ENCODE measurements around the gene IDH2. TPM values are rescaled to one million over a fixed set of nuclear protein-coding genes. Genes with fewer than 3 reads are reported as not detected.
"Not testable (repeated sequence)": the region's sequence is repeated elsewhere in the genome, so short reads cannot be mapped to it uniquely, and the experiment has no call there.

The IDH2 gene
- total RNA-seq, 1 donor from 2014 or later, result 56.1 TPM

DNA sequence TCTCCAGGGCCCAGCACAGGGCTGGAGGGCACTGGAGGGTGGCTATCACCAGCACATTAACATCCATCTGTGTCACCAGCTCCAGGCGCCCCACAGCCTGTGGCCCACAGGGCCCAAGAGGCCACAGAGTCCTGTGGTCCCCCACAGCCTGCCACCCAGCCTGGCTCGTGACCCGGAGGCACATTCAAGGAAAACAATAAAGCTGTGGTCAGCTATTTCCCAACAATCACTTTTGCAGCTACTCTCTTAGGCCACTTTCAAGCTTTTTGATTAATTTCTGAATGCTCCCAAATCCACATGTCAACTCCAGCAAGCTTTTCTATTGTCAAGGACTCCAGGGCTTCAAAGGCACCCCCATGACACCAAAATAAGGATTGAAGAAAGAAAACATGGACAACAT is 16.7 kb downstream of the IDH2 start:
- no peak for DNase-seq (ENCODE audit: low spot score)

DNA sequence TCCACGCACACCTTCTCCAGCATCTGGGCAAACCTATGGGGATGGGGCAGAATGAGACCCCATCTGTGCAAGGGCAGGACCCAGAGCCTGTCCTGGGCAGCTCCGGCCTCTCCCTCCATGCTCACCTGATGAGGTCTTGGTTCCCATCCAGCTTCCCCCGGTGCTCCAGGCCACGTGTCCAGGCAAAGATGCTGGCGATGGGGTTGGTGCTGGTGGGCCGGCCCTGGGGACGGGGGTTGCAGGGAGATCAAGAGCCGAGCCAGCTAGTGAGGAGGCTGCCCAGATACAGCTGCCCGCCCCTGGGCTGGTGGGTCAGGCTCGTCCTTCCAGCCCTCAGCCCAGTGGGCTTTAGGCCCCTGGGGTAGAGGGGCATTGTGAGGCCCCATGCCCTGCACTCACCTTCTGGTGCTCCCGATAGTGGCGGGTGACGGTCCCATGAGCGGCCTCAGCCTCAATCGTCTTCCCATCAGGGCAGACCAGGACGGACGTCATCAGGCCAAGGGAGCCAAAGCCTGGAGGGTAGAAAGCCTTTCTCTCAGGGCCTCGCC is 17.3 kb downstream of the IDH2 start:
- DNase-seq (ENCODE audit: low spot score), result no peak

DNA sequence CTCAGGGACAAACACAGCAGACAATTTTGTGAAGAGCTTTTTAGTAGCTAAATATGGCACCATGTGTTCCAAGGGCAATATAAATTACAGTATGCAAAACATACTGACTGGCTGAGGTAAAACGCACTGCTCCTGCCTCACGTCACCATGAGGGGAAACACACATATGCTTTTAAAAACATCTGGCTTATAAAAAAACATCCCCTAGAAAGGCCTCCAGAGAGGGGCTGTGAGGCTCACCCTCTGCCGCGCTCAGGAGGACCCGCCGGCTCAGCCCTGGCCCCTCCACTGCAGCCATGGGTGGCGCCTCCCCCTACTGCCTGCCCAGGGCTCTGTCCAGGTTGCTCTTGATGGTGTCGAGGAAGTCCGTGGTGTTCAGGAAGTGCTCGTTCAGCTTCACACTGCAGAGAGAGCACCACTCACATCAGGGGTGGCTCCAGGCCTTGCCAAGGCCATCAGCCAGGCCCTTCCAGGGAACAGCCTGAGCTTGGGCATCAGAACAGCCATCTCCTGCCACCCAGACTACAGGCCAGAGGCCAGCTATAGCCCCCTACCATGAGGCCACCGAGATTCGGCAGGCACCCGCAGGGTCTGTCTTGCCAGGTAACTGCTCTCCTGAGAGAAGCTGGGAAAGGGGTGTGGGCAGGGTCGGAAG is 18.2 kb downstream of the IDH2 start:
- no peak for DNase-seq (ENCODE audit: low spot score)

DNA sequence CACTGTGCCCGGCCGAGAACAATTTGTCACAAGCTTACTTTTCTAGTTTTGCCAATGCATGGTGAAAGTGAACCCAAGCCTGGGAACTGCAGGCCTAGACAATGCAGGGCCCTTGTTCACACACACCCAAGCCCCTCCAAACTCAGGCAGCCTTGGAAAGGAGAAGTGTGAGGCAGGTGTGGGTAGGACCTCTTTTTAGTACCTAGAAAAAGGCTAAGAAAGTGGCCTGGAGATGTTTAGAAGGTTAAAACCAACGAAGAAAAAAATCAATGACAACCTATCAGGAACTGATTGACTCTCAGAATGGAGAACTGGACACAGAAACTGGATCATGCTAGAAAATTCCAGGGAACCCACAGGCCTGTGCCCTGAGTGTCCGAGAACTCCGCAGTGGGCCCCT is 18.8 kb downstream of the IDH2 start:
- no peak for DNase-seq (ENCODE audit: low spot score)

DNA sequence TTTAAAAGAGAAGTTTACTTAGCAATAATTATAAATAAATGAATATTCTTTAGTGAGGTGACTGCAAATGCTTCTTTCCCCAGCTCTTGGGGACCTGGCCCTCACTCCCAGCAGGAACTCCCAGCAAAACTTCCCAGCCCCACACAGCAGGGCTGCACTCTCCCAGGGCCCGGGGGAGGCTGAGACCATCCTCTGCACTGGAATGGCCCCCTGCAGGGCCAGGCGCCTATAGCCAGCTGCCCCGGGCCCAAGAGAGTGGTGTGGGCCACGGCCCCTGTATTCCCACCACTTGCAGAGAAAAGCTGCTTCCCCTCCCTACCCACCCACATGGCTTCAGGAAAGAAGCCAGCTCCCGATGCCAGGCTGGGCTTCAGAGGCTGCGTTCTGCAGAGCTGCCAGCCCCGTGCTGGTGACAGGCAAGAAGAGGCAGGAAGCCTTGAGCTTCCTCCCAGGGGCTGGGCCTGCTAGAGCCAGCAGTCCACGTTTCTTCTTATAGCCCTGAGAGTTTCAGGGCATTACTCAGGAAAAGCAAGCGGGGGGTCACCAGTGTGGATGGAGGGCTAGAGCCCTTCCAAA is 20.0 kb downstream of the IDH2 start:
- DNase-seq (ENCODE audit: low spot score), result no peak

DNA sequence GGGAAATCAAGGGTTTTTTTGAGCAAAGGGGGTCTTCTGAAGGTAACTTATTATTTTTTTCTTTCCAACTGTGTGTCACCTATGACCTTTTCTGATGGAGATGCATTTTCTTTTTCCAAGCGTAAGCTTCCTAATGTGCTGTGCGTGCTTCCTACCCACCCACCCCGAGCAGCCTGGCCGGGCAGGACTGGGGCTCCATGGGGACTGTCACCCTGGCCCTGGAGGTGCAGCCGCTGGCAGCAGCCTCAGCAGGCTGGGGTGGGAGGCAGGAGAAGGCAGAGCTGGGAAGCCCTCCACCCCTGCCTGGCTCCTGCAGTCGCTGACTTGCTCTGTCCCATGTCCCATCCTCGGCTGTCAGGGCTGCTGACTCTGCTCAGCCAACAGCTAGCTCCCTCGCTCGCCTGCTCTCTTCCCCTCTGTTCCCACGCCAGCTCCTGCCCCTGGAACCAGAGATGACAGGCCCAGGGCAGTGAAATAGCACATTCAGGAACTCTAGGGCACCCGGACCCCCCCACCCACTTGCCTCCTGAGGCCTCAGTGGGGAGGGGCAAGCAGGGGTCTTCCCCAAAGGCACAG is 21.4 kb downstream of the IDH2 start:
- DNase-seq (ENCODE audit: low spot score), result no peak

DNA sequence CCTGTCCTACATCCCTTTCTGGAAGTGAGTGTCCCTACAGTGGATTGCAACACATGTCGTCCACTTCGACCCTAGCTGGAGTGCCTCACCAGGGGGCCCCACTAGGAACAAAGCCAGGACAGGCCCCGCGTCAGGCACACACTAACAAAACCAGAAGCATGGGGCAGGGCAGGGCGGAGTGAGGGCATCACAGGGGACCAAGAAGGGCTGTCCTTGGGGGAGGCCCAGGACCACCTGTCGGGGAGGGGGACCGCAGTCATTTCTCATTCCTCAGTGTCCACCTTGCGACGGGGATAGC is 21.9 kb downstream of the IDH2 start:
- DNase-seq (ENCODE audit: low spot score), result no peak

DNA sequence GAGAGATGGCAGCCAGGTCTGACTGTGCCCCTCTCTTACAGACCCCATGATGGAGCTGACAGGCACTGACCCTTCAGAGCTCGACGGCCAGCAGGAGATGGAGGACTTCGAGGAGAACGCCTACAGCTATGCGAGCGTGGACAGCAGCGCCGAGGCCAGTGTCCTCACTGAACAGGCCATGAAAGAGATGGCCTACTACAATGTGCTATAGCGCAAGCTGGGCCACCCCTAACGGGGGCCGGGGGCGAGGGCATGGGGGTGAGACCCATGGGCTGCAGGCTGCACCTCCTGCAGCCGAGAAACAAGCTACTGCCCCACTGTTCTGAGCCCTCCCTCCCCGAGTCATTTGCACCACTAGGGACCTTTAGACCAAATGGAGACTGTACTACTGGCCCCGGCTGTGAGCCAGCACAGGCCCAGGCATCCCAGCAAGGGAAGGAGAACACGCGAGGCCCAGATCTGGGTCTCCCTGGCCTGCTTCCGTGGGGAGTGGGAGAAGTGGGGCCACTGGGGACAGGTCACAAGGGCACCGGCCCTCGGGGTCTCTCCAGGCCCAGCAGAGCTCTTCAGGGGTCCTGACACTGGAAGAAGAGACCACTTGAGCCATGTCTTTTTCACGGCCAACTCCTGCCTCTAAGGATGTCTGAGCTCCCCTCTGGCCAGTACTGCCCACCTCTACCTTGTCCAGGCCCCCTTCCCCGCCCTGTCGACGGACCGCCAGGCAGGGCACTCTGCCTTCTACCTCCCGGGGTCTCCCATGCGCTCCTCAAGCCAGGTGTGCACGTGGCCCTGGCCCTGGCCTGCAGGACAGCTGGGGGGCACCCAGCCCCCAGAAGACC is 22.4 kb downstream of the IDH2 start:
- no peak for DNase-seq (ENCODE audit: low spot score)

DNA sequence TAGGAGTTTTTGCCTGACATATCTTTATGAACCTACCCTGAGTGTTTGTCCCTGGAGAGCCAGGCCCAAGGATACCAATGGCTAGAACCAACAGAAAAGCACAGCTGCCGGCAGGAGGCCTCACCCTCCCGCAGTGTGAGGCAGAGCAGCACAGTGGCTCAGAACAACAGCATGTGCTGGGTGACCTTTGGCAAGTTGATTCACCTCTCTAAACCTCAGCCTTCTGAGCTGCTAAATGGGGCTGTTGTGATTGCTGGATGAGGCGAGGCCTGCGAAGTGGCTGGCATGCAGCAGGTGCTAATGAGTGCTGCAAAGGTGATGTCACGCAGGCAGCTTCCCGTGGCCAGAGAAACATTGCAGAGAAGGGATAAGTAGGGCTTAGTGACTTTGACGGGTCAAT is 23.3 kb downstream of the IDH2 start:
- DNase-seq (ENCODE audit: low spot score), result no peak

DNA sequence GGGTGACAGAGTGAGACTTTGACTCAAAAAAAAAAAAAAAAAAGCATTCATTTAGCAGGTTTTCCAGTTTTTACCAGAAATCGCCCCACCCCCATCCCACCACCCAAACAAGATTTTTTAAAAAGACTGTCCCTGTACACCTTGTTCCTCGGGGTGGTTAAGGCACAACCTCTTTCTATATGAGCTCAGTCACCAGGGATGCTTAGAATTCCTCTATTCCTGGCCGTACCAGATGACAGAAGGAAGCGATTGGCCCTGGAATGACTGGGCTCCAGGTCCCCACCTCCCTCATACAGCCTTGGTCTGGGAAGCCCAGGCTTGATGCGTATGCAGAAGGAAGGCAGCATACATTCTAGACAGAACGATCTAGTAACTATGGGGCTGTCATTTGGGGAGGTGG is 25.6 kb downstream of the IDH2 start:
- no peak for DNase-seq (ENCODE audit: low spot score)

DNA sequence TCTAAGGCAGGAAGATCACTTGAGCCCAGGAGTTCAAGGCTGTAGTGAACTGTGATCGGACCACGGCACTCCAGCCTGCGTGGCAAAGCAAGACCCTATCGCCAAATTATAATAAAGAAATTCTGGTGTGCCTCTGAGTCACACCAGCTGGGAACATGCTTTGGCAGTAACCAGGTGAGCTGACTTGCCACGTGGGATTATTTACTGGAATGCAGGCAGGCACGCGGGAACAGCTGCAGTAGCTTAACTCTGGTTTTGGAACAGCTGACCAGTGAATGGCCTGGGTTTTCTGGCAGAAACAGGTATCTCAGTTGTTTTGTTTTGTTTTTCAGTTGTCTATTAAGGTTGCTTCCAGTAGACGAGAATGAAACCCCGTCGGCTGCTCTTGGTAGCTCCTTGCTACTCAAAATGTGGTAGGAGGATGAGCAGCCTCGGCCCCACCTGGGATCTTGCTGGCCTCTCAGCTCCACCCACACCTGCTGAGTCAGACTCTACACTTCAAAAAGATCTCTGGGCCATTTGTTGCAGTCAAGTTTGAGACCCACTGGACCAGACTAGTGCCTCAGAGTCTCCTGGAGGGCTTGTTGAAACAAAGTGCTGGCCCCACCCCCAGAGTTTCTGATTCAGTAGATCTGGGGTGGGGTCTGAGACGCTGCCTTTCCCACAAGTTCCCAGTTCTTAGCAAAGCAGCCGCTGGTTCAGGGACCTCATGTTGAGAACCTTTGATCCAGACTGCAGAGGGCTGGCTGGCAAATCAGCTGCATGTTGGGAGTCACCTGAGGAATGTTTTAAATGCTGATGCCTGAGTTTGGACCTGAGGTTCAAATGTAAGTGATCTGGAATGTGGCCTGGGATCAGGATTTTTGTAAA is 26.6 kb downstream of the IDH2 start:
- no peak for DNase-seq (ENCODE audit: low spot score)

DNA sequence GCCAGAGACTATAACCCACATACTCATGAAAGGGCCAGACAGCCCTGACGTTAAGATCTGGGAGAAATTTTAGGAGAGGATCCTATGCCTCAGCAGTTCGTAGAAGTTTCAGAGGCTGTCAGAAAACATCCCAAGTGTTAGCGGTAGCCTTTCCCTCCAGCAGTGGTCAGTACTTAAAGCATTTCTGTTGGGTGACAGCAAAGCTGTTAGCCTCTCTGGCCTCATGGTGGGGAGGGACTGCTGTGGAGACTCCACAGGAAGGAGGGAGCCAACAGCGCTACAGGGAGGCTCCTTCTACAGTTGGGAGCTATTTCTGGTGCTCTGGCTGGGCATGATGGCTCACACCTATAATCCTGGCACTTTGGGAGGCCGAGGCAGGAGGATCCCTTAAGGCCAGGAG is 27.4 kb downstream of the IDH2 start:
- DNase-seq (ENCODE audit: low spot score), result no peak

DNA sequence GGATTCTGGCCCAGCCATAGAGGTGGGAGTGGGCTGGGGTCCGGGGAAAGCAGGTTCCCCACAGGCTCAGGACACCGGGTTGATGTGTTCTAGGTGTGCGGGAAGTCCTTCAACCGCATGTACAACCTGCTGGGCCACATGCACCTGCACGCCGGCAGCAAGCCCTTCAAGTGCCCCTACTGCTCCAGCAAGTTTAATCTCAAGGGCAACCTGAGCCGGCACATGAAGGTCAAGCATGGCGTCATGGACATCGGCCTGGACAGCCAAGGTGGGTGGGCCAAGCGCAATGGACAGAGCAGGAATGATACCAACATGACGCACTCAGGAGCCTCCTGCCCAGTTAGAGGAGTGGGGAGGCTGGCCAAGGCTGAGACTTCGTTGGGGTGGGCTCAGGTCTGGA is 28.2 kb downstream of the IDH2 start:
- no peak for DNase-seq (ENCODE audit: low spot score)

DNA sequence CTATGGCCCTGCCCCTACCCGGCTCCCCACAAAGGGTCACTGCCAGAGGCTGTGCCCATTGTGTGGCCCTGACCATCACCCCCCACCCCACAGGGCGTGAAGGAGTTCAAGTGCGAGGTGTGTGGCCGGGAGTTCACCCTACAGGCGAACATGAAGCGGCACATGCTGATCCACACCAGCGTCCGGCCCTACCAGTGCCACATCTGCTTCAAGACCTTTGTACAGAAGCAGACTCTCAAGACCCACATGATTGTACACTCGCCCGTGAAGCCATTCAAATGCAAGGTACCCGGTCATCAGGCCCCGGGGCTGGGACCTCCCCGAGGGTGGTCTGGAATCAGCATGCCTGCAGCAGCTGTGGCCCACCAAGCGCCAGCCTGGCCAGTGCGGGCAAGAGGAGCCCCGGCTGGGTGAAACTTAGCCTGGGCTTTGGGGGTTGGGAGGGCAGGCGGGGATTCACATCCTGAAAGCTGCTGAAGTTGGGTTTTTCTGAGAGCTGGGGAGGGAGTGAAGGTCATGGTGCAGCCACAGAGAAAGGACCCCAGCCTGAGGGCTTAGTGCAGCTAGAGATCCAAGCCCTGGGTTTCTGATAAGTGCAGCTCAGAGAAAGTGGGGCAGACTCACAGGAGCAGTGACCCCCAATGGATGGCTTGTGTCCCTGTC is 29.2 kb downstream of the IDH2 start:
- no peak for DNase-seq (ENCODE audit: low spot score)

DNA sequence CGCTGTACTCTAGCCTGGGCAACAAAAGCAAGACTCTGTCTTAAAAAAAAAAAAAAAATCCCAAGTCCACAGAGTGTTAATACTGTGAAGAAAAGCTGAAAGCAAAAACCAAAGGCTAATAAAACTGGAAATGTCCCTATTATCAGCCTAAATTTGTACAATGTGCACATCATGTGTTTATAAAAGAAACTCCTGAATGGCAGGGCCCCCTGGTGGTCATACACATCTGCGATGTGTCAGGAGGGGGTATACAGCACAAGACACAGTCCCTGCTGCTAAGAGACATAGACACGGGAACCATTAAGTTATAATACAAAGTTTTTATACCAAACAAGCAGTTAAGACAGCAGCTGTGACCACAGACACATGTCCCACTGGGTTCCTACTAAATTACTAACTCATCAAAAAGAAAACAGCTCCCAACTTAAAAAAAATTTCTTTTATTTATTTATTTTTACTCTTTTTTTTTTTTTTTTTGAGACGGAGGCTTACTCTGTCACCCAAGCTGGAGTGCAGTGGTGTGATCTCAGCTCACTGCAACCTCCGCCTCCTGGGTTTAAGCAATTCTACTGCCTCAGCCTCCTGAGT is 31.0 kb downstream of the IDH2 start:
- DNase-seq (ENCODE audit: low spot score), result no peak

DNA sequence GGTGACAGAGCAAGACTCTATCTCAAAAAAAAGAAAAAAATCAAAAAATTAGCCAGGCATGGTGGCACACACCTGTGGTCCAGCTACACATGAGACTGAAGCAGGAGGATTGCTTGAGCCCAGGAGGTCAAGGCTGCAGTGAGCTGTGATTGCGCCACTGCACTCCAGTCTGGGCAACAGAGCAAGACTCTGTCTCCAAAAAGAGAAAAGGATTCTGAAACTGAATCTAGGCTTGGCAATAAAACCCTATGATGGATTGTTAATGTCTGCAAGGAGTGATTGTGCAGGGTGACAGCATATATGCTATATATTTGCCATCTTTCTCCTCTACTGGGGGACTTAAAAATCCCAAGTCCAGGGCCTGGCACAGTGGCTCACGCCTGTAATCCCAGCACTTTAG is 31.6 kb downstream of the IDH2 start:
- DNase-seq (ENCODE audit: low spot score), result not testable (repeated sequence)

DNA sequence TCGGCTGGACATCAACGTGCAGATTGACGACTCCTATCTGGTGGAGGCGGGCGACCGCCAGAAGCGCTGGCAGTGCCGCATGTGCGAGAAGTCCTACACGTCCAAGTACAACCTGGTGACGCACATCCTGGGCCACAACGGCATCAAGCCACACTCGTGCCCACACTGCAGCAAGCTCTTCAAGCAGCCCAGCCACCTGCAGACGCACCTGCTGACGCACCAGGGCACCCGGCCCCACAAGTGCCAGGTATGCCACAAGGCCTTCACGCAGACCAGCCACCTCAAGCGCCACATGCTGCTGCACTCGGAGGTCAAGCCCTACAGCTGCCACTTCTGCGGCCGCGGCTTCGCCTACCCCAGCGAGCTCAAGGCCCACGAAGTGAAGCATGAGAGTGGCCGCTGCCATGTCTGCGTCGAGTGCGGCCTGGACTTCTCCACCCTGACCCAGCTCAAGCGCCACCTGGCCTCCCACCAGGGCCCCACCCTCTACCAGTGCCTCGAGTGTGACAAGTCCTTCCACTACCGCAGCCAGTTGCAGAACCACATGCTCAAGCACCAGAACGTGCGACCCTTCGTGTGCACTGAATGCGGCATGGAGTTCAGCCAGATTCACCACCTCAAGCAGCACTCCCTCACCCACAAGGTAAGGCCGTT is 34.2 kb downstream of the IDH2 start:
- no peak for DNase-seq (ENCODE audit: low spot score)

DNA sequence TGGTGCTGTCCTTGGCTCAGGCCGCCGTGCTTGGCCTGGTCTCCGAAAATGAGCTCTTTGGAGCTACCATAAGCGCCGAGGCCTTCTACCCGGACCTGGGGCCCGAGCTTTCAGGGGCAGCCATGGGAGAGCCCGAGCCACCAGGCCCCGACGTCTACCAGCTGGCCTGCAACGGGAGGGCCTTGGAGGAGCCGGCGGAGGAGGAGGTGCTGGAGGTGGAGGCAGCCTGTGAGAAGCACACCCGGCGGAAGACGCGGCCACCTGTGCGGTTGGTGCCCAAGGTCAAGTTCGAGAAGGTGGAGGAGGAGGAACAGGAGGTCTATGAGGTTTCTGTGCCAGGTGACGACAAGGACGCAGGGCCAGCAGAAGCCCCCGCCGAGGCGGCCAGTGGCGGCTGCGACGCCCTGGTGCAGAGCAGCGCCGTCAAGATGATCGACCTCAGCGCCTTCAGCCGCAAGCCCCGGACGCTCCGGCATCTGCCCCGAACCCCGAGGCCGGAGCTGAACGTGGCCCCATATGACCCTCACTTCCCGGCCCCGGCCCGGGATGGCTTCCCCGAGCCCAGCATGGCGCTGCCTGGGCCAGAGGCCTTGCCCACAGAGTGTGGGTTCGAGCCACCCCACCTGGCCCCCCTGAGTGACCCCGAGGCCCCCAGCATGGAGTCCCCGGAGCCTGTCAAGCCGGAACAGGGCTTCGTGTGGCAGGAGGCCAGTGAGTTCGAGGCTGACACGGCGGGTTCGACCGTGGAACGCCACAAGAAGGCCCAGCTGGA is 34.9 kb downstream of the IDH2 start:
- no peak for DNase-seq (ENCODE audit: low spot score)

DNA sequence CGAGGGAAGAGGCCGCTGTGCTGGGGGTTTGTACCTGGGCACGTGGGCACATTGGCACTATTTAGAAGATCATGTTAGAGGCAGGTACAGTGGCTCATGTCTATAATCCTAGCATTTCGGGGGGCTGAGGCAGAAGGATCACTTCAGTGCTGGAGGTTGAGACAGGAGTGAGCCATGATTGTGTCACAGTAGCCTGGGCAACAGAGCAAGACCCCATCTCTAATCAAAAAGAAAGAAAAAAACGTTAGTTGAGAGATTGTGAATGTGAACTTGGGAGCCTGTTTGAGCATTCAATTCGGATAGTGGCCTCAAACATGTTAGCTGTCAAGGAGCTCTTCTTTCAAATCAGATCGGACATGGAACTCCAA is 36.6 kb downstream of the IDH2 start:
- no peak for DNase-seq (ENCODE audit: low spot score)

Measured in mesenteric fat pad (tissue), 1 donor.